Activated CD4-positive, alpha-beta T cell treated with anti-CD3 and anti-CD28 coated beads, Interleukin-10, Interleukin-2, amounts not matched to agents 100 ng/mL and 50 ng/mL, durations not matched to agents 16 hours and 8 hours (primary cell): ENCODE data around the gene ZNF92.
"Not testable (repeated sequence)": the region's sequence is repeated elsewhere in the genome, so short reads cannot be mapped to it uniquely, and the experiment has no call there.

Experiments
- DNase-seq: peaks from one replicate; pipeline ENCODE4 v3.0.0-alpha.2; 2020

ZNF92 gene

GRCh38 chr7:65429642-65430343 is 56.1 kb downstream of the ZNF92 start:
- no peak for DNase-seq

DNA sequence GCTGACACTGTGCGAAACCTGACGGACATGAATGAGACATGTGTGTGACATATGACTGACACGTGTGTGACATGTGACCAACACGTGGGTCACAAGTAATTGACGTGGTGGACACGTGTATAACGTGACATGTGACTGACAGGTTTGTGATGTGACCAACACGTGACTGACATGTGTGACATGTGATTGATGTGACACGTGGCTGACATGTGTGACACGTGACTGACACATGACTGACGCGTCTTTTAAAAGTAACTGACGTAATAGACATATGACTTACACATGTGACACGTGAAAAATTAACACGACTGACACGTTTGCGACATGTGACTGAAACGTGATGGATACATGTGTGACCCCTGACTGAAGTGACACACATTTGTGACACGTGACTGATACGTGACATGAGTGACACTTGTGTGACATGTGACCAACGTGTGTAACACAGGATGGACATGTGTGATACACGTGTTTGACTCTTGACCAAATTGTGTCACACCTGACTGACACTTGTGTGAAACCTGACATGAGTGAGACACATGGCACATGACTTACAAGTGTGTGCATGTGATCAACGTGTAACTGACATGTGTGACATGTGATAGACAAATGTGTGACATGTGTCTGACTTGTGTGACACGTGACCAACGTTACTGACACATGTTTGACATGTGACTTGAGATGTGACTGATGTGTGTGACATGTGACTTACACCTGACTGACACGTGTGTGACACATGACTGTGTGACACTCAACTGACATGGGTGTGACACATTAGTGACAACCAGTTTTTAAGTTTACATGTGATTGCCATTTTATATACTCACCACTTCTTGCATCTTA is 56.9 kb downstream of the ZNF92 start:
- no peak for DNase-seq

- no peak for DNase-seq
These were observed 60.7 kb downstream of the ZNF92 start for GRCh38 chr7:65434307-65434706.

DNA sequence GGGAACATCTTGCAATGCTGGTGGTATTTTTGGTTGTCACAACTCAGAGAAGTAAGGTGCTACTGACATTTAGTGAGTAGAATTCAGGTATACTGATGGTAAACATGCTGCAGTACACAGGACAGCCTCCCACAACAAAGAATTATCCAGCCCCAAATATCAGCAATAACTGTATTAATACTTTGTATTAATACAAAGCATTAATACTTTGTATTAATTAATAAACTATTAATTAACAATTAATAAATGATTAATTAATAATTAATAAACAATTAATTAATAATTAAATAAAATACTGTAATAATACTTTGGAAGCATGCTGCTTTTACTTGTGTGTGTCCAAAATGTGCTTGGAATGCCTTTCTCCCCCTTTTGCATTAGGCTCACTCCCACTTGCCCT is 62.5 kb downstream of the ZNF92 start:
- no peak for DNase-seq

- DNase-seq, result peak; percentile 7
These were observed 64.9 kb downstream of the ZNF92 start for GRCh38 chr7:65438598-65438997.

GRCh38 chr7:65441010-65441409 is 67.4 kb downstream of the ZNF92 start:
- DNase-seq, result no peak

DNA sequence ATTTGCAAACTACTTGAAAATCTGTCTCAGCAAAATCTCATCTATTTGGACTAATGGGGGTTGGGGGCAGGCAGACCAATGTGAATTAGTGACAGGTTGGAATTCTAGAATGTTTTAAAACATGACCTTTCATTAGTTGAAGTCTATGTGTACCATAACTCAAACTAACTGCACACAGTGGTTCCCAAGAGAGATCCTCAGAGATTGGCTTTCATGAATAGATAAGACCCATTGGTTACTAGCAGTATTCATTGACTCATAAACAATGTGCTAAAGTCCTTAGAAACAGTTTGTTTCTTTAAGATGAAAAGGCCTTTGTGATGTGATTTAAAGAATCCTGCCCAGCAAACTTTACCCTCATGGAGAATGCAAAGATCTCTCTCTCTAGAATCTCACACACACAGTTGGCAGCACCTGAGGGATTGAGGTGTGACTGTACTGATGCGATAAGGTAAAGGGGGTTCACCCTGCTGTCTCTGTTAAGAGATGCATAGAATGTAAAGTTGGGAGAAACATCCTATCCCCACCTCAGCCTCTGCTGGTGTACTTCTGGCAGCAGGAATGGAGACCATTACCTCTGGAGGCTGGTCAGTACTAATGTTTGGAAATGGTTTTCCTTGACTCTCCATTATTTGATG is 70.7 kb downstream of the ZNF92 start:
- no peak for DNase-seq

DNA sequence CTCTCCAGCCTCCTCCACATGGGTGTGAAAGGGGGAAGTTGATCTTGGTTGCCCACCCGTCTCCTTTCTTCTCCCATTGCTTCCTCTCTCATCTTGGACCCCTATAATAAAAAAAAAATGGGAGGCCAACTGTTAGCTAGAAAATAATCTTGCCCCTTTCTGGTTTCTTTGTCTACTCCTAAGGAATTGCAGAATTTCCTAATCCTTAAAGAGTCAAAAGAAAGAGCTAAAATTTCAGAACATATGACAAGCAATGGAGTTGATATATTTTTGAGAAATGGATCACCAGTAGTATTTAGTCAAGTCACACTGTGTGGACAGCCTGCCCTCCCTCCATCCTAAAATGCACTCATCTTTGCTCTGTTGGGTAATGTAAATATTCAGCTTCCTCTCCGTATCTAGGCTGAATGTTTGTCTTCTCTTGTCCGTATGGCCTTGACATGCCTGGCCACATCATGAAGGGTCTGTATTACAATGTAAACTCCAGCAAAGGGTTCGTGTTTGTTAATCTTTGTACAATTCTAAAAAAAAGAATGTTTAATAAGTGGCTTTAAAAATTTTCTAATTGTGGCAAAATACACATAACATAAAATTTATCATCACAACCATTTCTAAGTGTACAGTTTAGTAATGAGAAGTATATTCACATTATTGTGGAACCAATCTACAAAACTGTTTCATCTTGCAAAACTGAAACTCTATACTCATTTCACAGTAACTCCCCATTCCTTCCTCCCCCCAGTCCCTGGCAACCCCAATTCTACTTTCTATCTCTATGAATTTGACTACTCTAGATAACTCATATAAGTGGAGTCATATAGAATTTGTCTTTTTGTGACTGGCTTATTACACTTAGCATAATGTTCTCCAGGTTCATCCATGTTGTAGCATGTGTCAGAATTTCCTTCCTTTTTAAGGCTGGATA is 71.5 kb downstream of the ZNF92 start:
- DNase-seq, result no peak

DNA sequence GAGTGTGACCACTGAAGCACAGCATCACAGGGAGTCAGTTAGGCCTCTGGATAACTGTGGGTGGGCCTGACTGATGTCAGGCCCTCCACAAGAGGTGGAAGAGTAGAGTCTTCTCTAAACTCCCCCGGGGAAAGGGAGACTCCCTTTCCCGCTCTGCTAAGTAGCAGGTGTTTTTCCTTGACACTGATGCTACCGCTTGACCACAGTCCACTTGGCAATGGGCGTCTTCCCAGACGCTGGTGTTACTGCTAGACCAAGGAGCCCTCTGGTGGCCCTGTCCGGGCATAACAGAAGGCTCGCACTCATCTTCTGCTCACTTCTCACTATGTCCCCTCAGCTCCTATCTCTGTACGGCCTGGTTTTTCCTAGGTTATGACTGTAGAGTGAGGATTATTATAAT is 73.4 kb downstream of the ZNF92 start:
- DNase-seq, result not testable (repeated sequence)

DNA sequence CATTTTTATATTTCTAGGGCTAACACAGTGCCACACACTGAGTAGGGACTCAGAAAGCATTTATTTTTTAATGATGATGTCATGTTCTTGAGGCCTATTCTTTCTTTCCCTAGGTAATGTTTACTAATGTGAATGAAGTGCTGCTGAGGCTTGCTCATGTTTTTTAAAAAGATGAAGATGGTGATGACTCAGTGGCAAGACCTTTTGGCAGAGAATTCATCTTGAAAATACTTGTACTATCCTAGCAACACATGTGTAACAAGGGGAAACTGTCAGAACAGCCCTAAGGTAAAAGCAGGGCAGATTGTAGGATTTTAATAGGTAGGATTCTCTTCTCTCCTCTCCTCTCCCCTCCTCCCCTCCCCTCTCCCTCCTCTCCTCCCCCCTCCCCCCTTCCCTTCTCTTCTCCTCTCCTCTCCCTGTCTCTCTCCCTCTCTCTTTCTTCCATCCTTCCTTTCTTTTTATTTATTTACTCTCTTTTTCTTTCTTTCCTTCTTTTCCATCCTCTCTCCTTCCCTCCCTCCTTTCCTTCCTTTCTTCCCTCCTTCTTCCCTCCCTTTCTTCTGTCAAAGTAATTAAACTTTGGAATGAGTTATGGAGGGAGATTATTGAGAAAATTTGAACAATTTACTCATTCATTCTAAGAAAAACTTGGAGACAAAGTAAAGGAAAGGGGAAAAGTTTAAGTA is 75.3 kb downstream of the ZNF92 start:
- no peak for DNase-seq

DNA sequence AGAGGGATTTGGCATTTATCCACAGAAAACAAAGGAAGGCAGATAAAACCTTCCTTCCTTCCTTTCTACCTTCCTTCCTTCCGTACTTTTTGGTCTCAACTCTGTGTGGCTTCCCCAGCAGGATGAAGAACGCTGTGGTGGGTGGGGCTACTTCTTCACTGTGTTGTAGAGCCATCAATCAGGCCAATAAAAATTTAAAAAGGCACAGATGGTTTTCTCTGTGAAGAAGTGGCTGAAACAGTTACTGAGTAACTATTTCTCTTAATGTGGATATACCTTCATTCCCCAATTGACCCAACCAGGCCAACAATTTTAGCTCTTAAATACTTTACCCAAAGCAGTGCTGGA is 75.8 kb downstream of the ZNF92 start:
- DNase-seq, result no peak
